ENCODE data around the gene MYOZ1.

Gene MYOZ1

GRCh38 chr10:73591935-73592699 lies 49.2 kb downstream of the MYOZ1 start:
- DNase-seq = no peak

GRCh38 chr10:73590881-73591799 lies 50.1 kb downstream of the MYOZ1 start, which contains the start of gene USP54:
Gene USP54, minus strand, starts transcription at chr10:73591342. Its CDS starts 15,684 bp downstream, at chr10:73575658.
- DNase-seq = no peak

GRCh38 chr10:73589563-73590126 lies 51.6 kb downstream of the MYOZ1 start:
- no peak for DNase-seq

- DNase-seq = no peak
Measured at GRCh38 chr10:73588656-73589055, 52.6 kb downstream of the MYOZ1 start.

- no peak for DNase-seq
Measured at GRCh38 chr10:73586583-73586984, 54.7 kb downstream of the MYOZ1 start.

- DNase-seq = no peak
Measured at GRCh38 chr10:73585327-73585726, 55.9 kb downstream of the MYOZ1 start.

GRCh38 chr10:73584737-73585136 lies 56.5 kb downstream of the MYOZ1 start:
- no peak for DNase-seq

GRCh38 chr10:73581918-73582317 lies 59.4 kb downstream of the MYOZ1 start:
- no peak for DNase-seq
